Measurements from ENCODE around the gene TPP2.

The TPP2 gene

GRCh38 chr13:102650444-102650843 is 53.7 kb downstream of the TPP2 start:
- in situ Hi-C loops (cut with MboI; ENCODE audit: low sequenced_read_pairs), result no loop called here

GRCh38 chr13:102651392-102651791 is 54.6 kb downstream of the TPP2 start:
- in situ Hi-C loops (cut with MboI; ENCODE audit: low sequenced_read_pairs), result no loop called here

GRCh38 chr13:102651892-102652291 is 55.1 kb downstream of the TPP2 start:
- in situ Hi-C loops (cut with MboI; ENCODE audit: low sequenced_read_pairs), result no loop called here

GRCh38 chr13:102654756-102655155 is 58.0 kb downstream of the TPP2 start:
- in situ Hi-C loops (cut with MboI; ENCODE audit: low sequenced_read_pairs), result no loop called here

- in situ Hi-C loops (cut with MboI; ENCODE audit: low sequenced_read_pairs), result no loop called here
These were observed 60.8 kb downstream of the TPP2 start for GRCh38 chr13:102657630-102658029.

- in situ Hi-C loops (cut with MboI; ENCODE audit: low sequenced_read_pairs), result no loop called here
These were observed 61.9 kb downstream of the TPP2 start for GRCh38 chr13:102658660-102659059.

GRCh38 chr13:102659168-102659713 is 62.5 kb downstream of the TPP2 start:
- in situ Hi-C loops (cut with MboI; ENCODE audit: low sequenced_read_pairs), result no loop called here

GRCh38 chr13:102667023-102667422 is 70.2 kb downstream of the TPP2 start:
- in situ Hi-C loops (cut with MboI; ENCODE audit: low sequenced_read_pairs), result no loop called here

- in situ Hi-C loops (cut with MboI; ENCODE audit: low sequenced_read_pairs), result no loop called here
These were observed 71.1 kb downstream of the TPP2 start for GRCh38 chr13:102667911-102668310.

- in situ Hi-C loops (cut with MboI; ENCODE audit: low sequenced_read_pairs), result no loop called here
These were observed 73.3 kb downstream of the TPP2 start for GRCh38 chr13:102670130-102670529.

- in situ Hi-C loops (cut with MboI; ENCODE audit: low sequenced_read_pairs), result no loop called here
These were observed 78.3 kb downstream of the TPP2 start for GRCh38 chr13:102675115-102675514.

- in situ Hi-C loops (cut with MboI; ENCODE audit: low sequenced_read_pairs), result no loop called here
These were observed 80.3 kb downstream of the TPP2 start for GRCh38 chr13:102677122-102677521.

- in situ Hi-C loops (cut with MboI; ENCODE audit: low sequenced_read_pairs), result no loop called here
These were observed 81.7 kb downstream of the TPP2 start for GRCh38 chr13:102678339-102679107.

- in situ Hi-C loops (cut with MboI; ENCODE audit: low sequenced_read_pairs), result no loop called here
These were observed 82.8 kb downstream of the TPP2 start for GRCh38 chr13:102679449-102680132.

GRCh38 chr13:102680133-102680717 is 83.4 kb downstream of the TPP2 start:
- in situ Hi-C loops (cut with MboI; ENCODE audit: low sequenced_read_pairs), result no loop called here

GRCh38 chr13:102680842-102681740 is 84.3 kb downstream of the TPP2 start:
- in situ Hi-C loops (cut with MboI; ENCODE audit: low sequenced_read_pairs), result no loop called here

GRCh38 chr13:102682211-102682610 is 85.4 kb downstream of the TPP2 start:
- in situ Hi-C loops (cut with MboI; ENCODE audit: low sequenced_read_pairs), result no loop called here

- in situ Hi-C loops (cut with MboI; ENCODE audit: low sequenced_read_pairs), result no loop called here
These were observed 85.9 kb downstream of the TPP2 start for GRCh38 chr13:102682727-102683126.

GRCh38 chr13:102683637-102684036 is 86.9 kb downstream of the TPP2 start:
- in situ Hi-C loops (cut with MboI; ENCODE audit: low sequenced_read_pairs), result no loop called here

- in situ Hi-C loops (cut with MboI; ENCODE audit: low sequenced_read_pairs), result no loop called here
These were observed 89.2 kb downstream of the TPP2 start for GRCh38 chr13:102686024-102686423.

GRCh38 chr13:102687520-102687919 is 90.7 kb downstream of the TPP2 start:
- in situ Hi-C loops (cut with MboI; ENCODE audit: low sequenced_read_pairs), result no loop called here

All from HL-60/S4 (cell line).